ENCODE data around the gene ACACA. TPM values are rescaled to one million over a fixed set of nuclear protein-coding genes. Genes with fewer than 3 reads are reported as not detected.

ACACA gene
- total and polyA plus RNA-seq, 2 donors from 2014 or later = 13.8 to 34.9 TPM

DNA sequence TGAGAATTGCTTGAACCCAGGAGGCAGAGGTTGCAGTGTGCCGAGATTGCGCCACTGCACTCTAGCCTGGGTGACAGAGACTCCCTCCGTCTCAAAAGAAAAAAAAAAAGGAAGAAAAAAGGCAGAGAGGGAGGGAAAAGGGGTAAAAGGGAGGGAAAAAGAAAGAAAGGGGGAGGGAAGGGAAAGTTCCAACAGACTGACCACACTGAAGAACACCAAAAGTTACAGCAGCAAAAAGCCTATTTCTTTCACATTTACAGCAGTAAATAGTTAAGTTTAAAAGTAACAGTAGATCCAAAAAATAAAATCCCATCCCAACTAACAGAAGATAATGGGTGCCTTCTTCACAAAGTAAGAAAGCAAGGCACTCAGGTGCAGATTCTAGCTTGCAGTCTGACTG is 67.8 kb downstream of the ACACA start:
- intact Hi-C loops (cut with DNase I) = no loop called here
- H3K4me1 ChIP-seq (ENCODE audit: control insufficient read depth in 2 of 3, insufficient read depth in 2 of 3, low read depth in 1 of 3, low read length in 3 of 3) = no peaks in the 10 kb centered on the region
- DNase-seq (no peak), FAIRE-seq (no peak)
- H3K36me3 ChIP-seq (ENCODE audit: control insufficient read depth in 2 of 3, insufficient read depth in 3 of 3, low read length in 3 of 3) = no peaks in the 10 kb centered on the region
- H3K27me3 ChIP-seq (ENCODE audit: control insufficient read depth, insufficient read depth, low read length) = no peaks in the 10 kb centered on the region
- no peak overlapping the region for H3K4me3 ChIP-seq (ENCODE audit: low read length in 3 of 3)
- H3K27ac ChIP-seq (ENCODE audit: low read depth in 2 of 2, low read length in 2 of 2) = no peak overlapping the region
- no peak overlapping the region for H3K9ac ChIP-seq (ENCODE audit: low read length in 3 of 3)
- no peaks in the 10 kb centered on the region for H3K9me3 ChIP-seq (ENCODE audit: control insufficient read depth in 2 of 3, insufficient read depth in 1 of 3, low read length in 3 of 3)
- TF ChIP-seq, protein P1, sequence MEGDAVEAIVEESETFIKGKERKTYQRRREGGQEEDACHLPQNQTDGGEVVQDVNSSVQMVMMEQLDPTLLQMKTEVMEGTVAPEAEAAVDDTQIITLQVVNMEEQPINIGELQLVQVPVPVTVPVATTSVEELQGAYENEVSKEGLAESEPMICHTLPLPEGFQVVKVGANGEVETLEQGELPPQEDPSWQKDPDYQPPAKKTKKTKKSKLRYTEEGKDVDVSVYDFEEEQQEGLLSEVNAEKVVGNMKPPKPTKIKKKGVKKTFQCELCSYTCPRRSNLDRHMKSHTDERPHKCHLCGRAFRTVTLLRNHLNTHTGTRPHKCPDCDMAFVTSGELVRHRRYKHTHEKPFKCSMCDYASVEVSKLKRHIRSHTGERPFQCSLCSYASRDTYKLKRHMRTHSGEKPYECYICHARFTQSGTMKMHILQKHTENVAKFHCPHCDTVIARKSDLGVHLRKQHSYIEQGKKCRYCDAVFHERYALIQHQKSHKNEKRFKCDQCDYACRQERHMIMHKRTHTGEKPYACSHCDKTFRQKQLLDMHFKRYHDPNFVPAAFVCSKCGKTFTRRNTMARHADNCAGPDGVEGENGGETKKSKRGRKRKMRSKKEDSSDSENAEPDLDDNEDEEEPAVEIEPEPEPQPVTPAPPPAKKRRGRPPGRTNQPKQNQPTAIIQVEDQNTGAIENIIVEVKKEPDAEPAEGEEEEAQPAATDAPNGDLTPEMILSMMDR (IDR thresholded peaks at IDR 0.05; ENCODE audit: borderline replicate concordance, extremely low read depth, insufficient read depth) = no peak

DNA sequence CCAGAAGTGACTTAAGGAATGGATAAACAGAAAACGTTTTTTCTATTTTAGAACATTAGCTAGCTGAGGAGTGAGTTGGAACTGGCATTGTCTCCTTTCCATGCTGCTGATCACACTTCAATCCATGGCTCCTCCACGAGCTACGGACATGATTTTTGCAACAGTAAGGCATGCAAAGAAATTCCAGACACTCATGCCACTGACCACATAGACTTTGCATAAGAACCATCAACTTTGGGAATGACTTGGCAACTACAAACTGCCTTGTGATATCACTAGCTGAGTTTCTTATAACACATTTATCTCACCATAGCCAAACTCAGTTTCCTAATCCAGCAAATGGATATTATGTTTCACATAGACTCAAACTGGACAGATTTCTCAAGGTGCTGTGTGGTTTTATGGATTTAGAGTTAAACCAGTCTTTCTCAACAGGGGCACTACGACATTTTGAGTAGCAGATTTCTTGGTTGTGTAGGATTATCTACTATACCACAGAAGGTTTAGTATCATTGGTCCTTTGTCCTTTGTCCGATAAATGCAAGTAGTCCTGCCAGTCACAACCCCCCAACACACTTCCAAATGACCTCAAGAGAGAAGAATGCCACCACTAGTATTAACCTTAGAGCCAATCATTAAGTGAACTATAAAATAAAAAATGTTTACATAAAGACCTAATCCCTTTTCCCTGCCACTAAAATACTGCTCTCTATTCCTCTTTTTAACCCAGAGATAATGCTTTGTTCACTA is 79.1 kb downstream of the ACACA start:
- Histone ChIP-seq H3K27me3 (ENCODE audit: control insufficient read depth, insufficient read depth, low read length) (no peaks in the 10 kb centered on the region), H3K9ac (ENCODE audit: low read length in 3 of 3) (no peak overlapping the region), H3K9me3 (ENCODE audit: control insufficient read depth in 2 of 3, insufficient read depth in 1 of 3, low read length in 3 of 3) (no peaks in the 10 kb centered on the region), H3K27ac (ENCODE audit: low read depth in 2 of 2, low read length in 2 of 2) (no peak overlapping the region), H3K4me3 (ENCODE audit: low read length in 3 of 3) (no peak overlapping the region), H3K4me1 (ENCODE audit: control insufficient read depth in 2 of 3, insufficient read depth in 2 of 3, low read depth in 1 of 3, low read length in 3 of 3) (no peaks in the 10 kb centered on the region), H3K36me3 (ENCODE audit: control insufficient read depth in 2 of 3, insufficient read depth in 3 of 3, low read length in 3 of 3) (peaks cover 0 to 2% (median 0%) of the 10 kb centered on the region in 3 donors)
- DNase-seq (no peak), FAIRE-seq (no peak)
- TF ChIP-seq, protein P1 (IDR thresholded peaks at IDR 0.05; ENCODE audit: borderline replicate concordance, extremely low read depth, insufficient read depth) = no peak
- intact Hi-C loops (cut with DNase I) = no loop called here

DNA sequence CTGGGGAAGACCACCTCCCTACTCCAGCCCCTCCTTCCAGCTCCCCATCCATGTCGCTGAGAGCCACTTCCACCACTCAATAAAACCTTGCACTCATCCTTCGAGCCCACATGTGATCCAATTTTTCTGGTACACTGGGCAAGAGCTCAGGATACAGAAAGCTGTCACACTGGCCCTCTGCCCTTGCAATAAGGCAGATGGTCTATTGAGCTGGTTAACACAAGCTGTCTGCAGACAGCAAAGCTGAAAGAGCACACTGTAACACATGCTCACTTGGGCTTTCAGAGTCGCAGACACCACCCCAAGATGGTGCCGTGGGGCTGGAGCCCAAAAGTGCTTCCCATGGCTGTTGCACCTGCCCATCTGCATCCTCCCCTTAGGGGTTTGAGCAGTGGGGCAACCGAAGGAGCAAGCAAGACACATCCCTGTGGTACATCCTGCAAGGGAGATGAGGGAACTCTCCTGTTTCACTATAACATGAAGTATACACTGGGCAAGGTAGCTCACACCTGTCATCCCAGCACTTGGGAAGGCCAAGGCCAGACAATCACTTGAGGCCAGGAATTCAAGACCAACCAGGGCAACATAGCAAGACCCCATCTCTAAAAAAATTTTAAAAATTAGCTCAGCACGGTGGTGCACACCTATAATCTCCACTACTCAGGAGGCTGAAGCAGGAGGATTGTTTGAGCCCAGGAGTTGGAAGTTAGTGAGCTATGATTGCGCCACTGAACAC is 83.6 kb downstream of the ACACA start:
- Histone ChIP-seq H3K36me3 (ENCODE audit: control insufficient read depth in 2 of 3, insufficient read depth in 3 of 3, low read length in 3 of 3) (no peaks in the 10 kb centered on the region), H3K4me1 (ENCODE audit: control insufficient read depth in 2 of 3, insufficient read depth in 2 of 3, low read depth in 1 of 3, low read length in 3 of 3) (no peaks in the 10 kb centered on the region), H3K9me3 (ENCODE audit: control insufficient read depth in 2 of 3, insufficient read depth in 1 of 3, low read length in 3 of 3) (no peaks in the 10 kb centered on the region), H3K4me3 (ENCODE audit: low read length in 3 of 3) (no peak overlapping the region), H3K27ac (ENCODE audit: low read depth in 2 of 2, low read length in 2 of 2) (no peak overlapping the region), H3K27me3 (ENCODE audit: control insufficient read depth, insufficient read depth, low read length) (no peaks in the 10 kb centered on the region), H3K9ac (ENCODE audit: low read length in 3 of 3) (no peak overlapping the region)
- intact Hi-C loops (cut with DNase I) = no loop called here
- FAIRE-seq = no peak
- no peak for DNase-seq
- TF ChIP-seq, protein P1 (IDR thresholded peaks at IDR 0.05; ENCODE audit: borderline replicate concordance, extremely low read depth, insufficient read depth) = no peak

All from kidney (tissue), 14 donors.